SU-DHL-6 (cell line): Measurements from ENCODE around the gene CDIP1.

ENCODE experiments used
- EZH2phosphoT487 ChIP-seq: fragments of 200-600 bp; sonication (generic), shearing (Covaris generic); conservative IDR thresholded peaks from 2 replicates; pipeline ENCODE4 v1.6.1; 2018; ENCODE audit warnings: mild to moderate bottlenecking, antibody characterized with exemption, low read length, moderate library complexity, mixed read lengths
- TF ChIP-seq, protein P1 (sequence below): fragments of 200-600 bp; sonication (generic); IDR thresholded peaks from one replicate; pipeline ENCODE4 v1.5.1; 2017; ENCODE audit warnings: antibody characterized with exemption, mild to moderate bottlenecking, low read length, moderate library complexity; ENCODE audit not compliant: insufficient read depth, poor library complexity, severe bottlenecking

DNA sequence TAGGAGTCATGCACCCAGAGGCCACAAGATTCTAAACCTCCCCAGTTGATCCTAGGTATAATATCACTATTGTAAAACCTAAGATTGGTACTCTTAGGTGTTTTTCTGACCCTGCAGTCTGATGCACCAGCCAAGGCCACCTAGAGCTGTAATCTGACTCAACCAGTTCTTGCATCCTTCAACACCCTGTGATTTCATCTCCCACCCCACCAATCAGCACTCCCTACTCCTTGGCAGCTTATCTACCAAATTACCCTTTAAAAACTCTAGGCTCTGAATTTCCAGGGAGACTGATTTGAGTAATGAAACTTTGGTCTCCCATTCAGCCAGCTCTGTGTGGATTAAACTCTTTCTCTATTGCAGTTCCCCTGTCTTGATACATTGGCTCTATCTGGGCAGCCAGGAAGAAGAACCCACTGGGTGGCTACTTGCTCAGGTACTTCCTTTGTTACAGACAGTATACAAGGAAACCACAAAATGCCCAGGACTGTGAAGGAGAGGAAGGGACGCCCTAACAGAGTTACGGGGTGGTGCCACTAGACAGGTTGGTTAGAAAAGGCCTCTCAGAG is 1.2 kb upstream of the CDIP1 start:
- TF ChIP-seq EZH2phosphoT487: no peak
- TF ChIP-seq, protein P1, sequence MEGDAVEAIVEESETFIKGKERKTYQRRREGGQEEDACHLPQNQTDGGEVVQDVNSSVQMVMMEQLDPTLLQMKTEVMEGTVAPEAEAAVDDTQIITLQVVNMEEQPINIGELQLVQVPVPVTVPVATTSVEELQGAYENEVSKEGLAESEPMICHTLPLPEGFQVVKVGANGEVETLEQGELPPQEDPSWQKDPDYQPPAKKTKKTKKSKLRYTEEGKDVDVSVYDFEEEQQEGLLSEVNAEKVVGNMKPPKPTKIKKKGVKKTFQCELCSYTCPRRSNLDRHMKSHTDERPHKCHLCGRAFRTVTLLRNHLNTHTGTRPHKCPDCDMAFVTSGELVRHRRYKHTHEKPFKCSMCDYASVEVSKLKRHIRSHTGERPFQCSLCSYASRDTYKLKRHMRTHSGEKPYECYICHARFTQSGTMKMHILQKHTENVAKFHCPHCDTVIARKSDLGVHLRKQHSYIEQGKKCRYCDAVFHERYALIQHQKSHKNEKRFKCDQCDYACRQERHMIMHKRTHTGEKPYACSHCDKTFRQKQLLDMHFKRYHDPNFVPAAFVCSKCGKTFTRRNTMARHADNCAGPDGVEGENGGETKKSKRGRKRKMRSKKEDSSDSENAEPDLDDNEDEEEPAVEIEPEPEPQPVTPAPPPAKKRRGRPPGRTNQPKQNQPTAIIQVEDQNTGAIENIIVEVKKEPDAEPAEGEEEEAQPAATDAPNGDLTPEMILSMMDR: no peak
